SK-N-SH (cell line): ENCODE measurements around the gene MAP3K9. TPM values are rescaled to one million over a fixed set of nuclear protein-coding genes. Genes with fewer than 3 reads are reported as not detected.

Experiments
- CTCF ChIA-PET: fragments of 300-600, 350-600 bp; formaldehyde crosslinking; extraction: SDS; loops from one replicate; lab custom pipeline; 2021; lab: Yijun Ruan, JAX
- POLR2A ChIA-PET: fragments of 350-600 bp; sonication (Branson Sonifier 250); formaldehyde crosslinking; extraction: SDS; loops from one replicate; lab custom pipeline; 2020; ENCODE audit warnings: antibody characterized with exemption, inconsistent platforms; lab: Yijun Ruan, JAX
- DNase-seq: peaks from one replicate; pipeline ENCODE4 v3.0.0; 2012
- H2AFZ ChIP-seq: fragments of 200-600 bp; sonication (generic); 2 replicates; pipeline ENCODE4 v1.8.1; 2016; ENCODE audit warnings: antibody characterized with exemption, mild to moderate bottlenecking, low read depth
- H3F3A ChIP-seq: fragments of 200-600 bp; sonication (generic); replicated peaks from 2 replicates; pipeline ENCODE3; 2016; ENCODE audit warnings: antibody characterized with exemption, mild to moderate bottlenecking; ENCODE audit not compliant: insufficient read depth
- H3K27ac ChIP-seq, 2 experiments: fragments of 200-500 bp in 1 of 2; fragments of 200-600 bp in 1 of 2; sonication (Bioruptor generic) in 1 of 2; sonication (generic), shearing (Covaris generic) in 1 of 2; 2 replicates each; pipeline versions ENCODE4 v1.5.1 to v1.6.1; 2014 to 2016; ENCODE audit warnings: low read depth in 2 of 2, inconsistent platforms in 1 of 2, low read length in 1 of 2, mild to moderate bottlenecking in 1 of 2, mixed read lengths in 1 of 2
- H3K27me3 ChIP-seq: fragments of 200-600 bp; sonication (generic), shearing (Covaris generic); 2 replicates; pipeline ENCODE4 v1.6.1; 2016; ENCODE audit warnings: mixed run types; ENCODE audit not compliant: insufficient read depth
- H3K36me3 ChIP-seq, 2 experiments: fragments of 200-500 bp in 1 of 2; fragments of 200-600 bp in 1 of 2; sonication (Bioruptor generic) in 1 of 2; sonication (generic) in 1 of 2; replicated peaks in 1 of 2; 2 replicates each; pipeline versions ENCODE3 to v1.5.1; 2014 to 2016; ENCODE audit warnings: low read length in 1 of 2, mild to moderate bottlenecking in 1 of 2; ENCODE audit not compliant: insufficient read depth in 2 of 2, control insufficient read depth in 1 of 2
- H3K4me1 ChIP-seq, 2 experiments: fragments of 200-500 bp in 1 of 2; fragments of 200-600 bp in 1 of 2; sonication (Bioruptor generic) in 1 of 2; sonication (generic), shearing (Covaris generic) in 1 of 2; 2 replicates each; pipeline versions ENCODE4 v1.5.1 to v1.6.1; 2014 to 2016; ENCODE audit warnings: low read depth in 1 of 2, low read length in 1 of 2, mixed run types in 1 of 2; ENCODE audit not compliant: insufficient read depth in 2 of 2, control insufficient read depth in 1 of 2
- H3K4me2 ChIP-seq: fragments of 200-600 bp; sonication (generic), shearing (Covaris generic); 2 replicates; pipeline ENCODE4 v1.6.1; 2017; ENCODE audit warnings: mixed run types
- H3K4me3 ChIP-seq, 2 experiments: fragments of 200-500 bp in 1 of 2; fragments of 200-600 bp in 1 of 2; sonication (Bioruptor generic) in 1 of 2; sonication (generic), shearing (Covaris generic) in 1 of 2; 2 replicates each; pipeline versions ENCODE4 v1.5.1 to v1.8.1; 2014 to 2016; ENCODE audit warnings: low read depth in 2 of 2, inconsistent platforms in 1 of 2, low read length in 1 of 2, mild to moderate bottlenecking in 1 of 2, mixed read lengths in 1 of 2, moderate library complexity in 1 of 2
- H3K79me2 ChIP-seq: fragments of 200-600 bp; sonication (generic); 2 replicates; pipeline ENCODE4 v1.8.1; 2017; ENCODE audit warnings: mild to moderate bottlenecking; ENCODE audit not compliant: insufficient read depth
- H3K9ac ChIP-seq: fragments of 200-600 bp; sonication (generic); 2 replicates; pipeline ENCODE4 v1.6.1; 2017; ENCODE audit warnings: mixed run types
- H3K9me2 ChIP-seq: fragments of 200-600 bp; sonication (generic); 2 replicates; pipeline ENCODE4 v1.6.1; 2017; ENCODE audit warnings: mixed run types
- H3K9me3 ChIP-seq: fragments of 200-600 bp; sonication (generic); 2 replicates; pipeline ENCODE4 v1.6.1; 2017; ENCODE audit warnings: mixed run types, mild to moderate bottlenecking, moderate library complexity
- H4K20me1 ChIP-seq: fragments of 200-600 bp; sonication (generic); 2 replicates; pipeline ENCODE4 v1.6.1; 2017; ENCODE audit warnings: mild to moderate bottlenecking, mixed run types; ENCODE audit not compliant: insufficient read depth
- CHD2 ChIP-seq: fragments of 150-350 bp; IDR thresholded peaks from 2 replicates; pipeline ENCODE4 v1.6.1; 2018; ENCODE audit warnings: low read length; ENCODE audit not compliant: partially characterized antibody
- ELF1 ChIP-seq: IDR thresholded peaks from 2 replicates; pipeline ENCODE4 v1.4.0; 2012
- EP300 ChIP-seq, 2 experiments: IDR thresholded peaks; 2 replicates each; pipeline versions ENCODE4 v1.4.0 to v1.6.1; 2012; ENCODE audit warnings: borderline replicate concordance in 1 of 2, low read depth in 1 of 2, low read length in 1 of 2
- EZH2phosphoT487 ChIP-seq: fragments of 200-600 bp; sonication (generic); IDR thresholded peaks from 2 replicates; pipeline ENCODE4 v1.6.1; 2017; ENCODE audit warnings: low read depth, mixed run types, mild to moderate bottlenecking, antibody characterized with exemption, moderate library complexity, borderline replicate concordance
- FOSL2 ChIP-seq: IDR thresholded peaks from 2 replicates; pipeline ENCODE4 v1.4.0; 2012; ENCODE audit warnings: low read depth, mild to moderate bottlenecking, moderate library complexity, borderline replicate concordance
- FOXJ3 ChIP-seq: sonication (generic); formaldehyde crosslinking; IDR thresholded peaks from 2 replicates; pipeline ENCODE4 v1.5.1; 2020; ENCODE audit warnings: mild to moderate bottlenecking, missing genetic modification reagents
- GABPA ChIP-seq: IDR thresholded peaks from 2 replicates; pipeline ENCODE4 v1.4.0; 2012; ENCODE audit warnings: low read depth, mild to moderate bottlenecking
- GATA2 ChIP-seq: sonication (generic); formaldehyde crosslinking; IDR thresholded peaks from 2 replicates; pipeline ENCODE4 v1.5.0; 2020; ENCODE audit warnings: mild to moderate bottlenecking, missing genetic modification reagents
- IRF3 ChIP-seq: fragments of 150-350 bp; IDR thresholded peaks from 2 replicates; pipeline ENCODE4 v1.6.1; 2016; ENCODE audit warnings: mild to moderate bottlenecking, low read depth, low read length
- JUND ChIP-seq: IDR thresholded peaks from 2 replicates; pipeline ENCODE4 v1.4.0; 2012
- RCOR1 ChIP-seq: fragments of 150-350 bp; IDR thresholded peaks from 2 replicates; pipeline ENCODE4 v1.6.1; 2017; ENCODE audit warnings: antibody characterized with exemption, low read length
- REST ChIP-seq: IDR thresholded peaks from 2 replicates; pipeline ENCODE4 v1.6.1; 2012; ENCODE audit warnings: mild to moderate bottlenecking, low read depth, low read length, moderate library complexity
- SIN3A ChIP-seq: IDR thresholded peaks from 2 replicates; pipeline ENCODE4 v1.6.1; 2012; ENCODE audit warnings: low read depth, mild to moderate bottlenecking, low read length, moderate library complexity, borderline replicate concordance
- SMC3 ChIP-seq: IDR thresholded peaks from 2 replicates; pipeline ENCODE4 v1.6.1; 2012; ENCODE audit warnings: low read depth, low read length, improper control_type of control experiment
- TEAD4 ChIP-seq: IDR thresholded peaks from 2 replicates; pipeline ENCODE4 v1.4.0; 2012; ENCODE audit warnings: mild to moderate bottlenecking, borderline replicate concordance; ENCODE audit not compliant: insufficient read depth
- USF1 ChIP-seq: IDR thresholded peaks from 2 replicates; pipeline ENCODE4 v1.4.0; 2012; ENCODE audit warnings: low read depth, borderline replicate concordance
- USF2 ChIP-seq: fragments of 150-350 bp; IDR thresholded peaks from 2 replicates; pipeline ENCODE4 v1.6.1; 2017; ENCODE audit warnings: antibody characterized with exemption, low read length, low read depth, borderline replicate concordance
- polyA plus RNA-seq, 3 experiments: library from polyadenylated mRNA; depleted of rRNA; stranded (reverse); fragments of >200 nt; gene quantifications; 2 replicates each; pipeline ENCODE4 v1.2.3, GENCODE V29; 2012

Gene MAP3K9
- polyA plus RNA-seq, 1 of the 3 experiments (the other 2 are of a cell fraction): 2.0 TPM

- Histone ChIP-seq H3K27ac (no peak overlapping the region), H3K4me1 (no peaks in the 10 kb centered on the region), H3K9me2 (no peaks in the 10 kb centered on the region), H3K27me3 (no peaks in the 10 kb centered on the region), H3K36me3 (no peaks in the 10 kb centered on the region), H3K4me3 (no peak overlapping the region), H3K9ac (no peak overlapping the region), H3K79me2 (no peaks in the 10 kb centered on the region), H3K9me3 (peaks cover 5% of the 10 kb centered on the region; the same call in 1 of the 2 replicates), H4K20me1 (no peaks in the 10 kb centered on the region), H3F3A (no peaks in the 10 kb centered on the region), H3K4me2 (no peak overlapping the region), H2AFZ (no peak overlapping the region)
- TF ChIP-seq JUND: no peak
- TF ChIP-seq RCOR1: no peak
- TF ChIP-seq TEAD4: no peak
- TF ChIP-seq FOSL2: no peak
- TF ChIP-seq SIN3A: no peak
- TF ChIP-seq EZH2phosphoT487: no peak
- TF ChIP-seq USF1: no peak
- no peak for TF ChIP-seq REST
- TF ChIP-seq ELF1: no peak
- TF ChIP-seq CHD2: no peak
- no peak for TF ChIP-seq IRF3
- no peak for TF ChIP-seq USF2
- TF ChIP-seq EP300 (IDR thresholded peaks at IDR 0.05; ENCODE audit: borderline replicate concordance in 1 of 2, low read depth in 1 of 2, low read length in 1 of 2): no peak
- TF ChIP-seq SMC3: no peak
- no peak for TF ChIP-seq GATA2
- TF ChIP-seq FOXJ3 (CRISPR knock-in tag): no peak
- no peak for TF ChIP-seq GABPA
- DNase-seq: no peak
- ChIA-PET POLR2A (no interaction called here), CTCF (no interaction called here)
Observed at GRCh38 chr14:70836946-70837345, 27.6 kb upstream of the MAP3K9 start.
